Neutrophil (primary cell): ENCODE measurements around the gene TDP2.

Source experiments
- H3K27ac ChIP-seq: fragments of 200-600 bp; sonication (generic); 2 replicates; pipeline ENCODE4 v1.5.1; 2016; ENCODE audit warnings: mild to moderate bottlenecking, moderate library complexity
- H3K27me3 ChIP-seq: fragments of 200-600 bp; sonication (generic); 2 replicates; pipeline ENCODE4 v1.6.0; 2016; ENCODE audit warnings: mild to moderate bottlenecking
- H3K36me3 ChIP-seq: fragments of 200-600 bp; sonication (generic); 2 replicates; pipeline ENCODE4 v1.5.1; 2017
- H3K4me1 ChIP-seq, 2 experiments: fragments of 200-600 bp in 1 of 2; sonication (generic) in 1 of 2; 1 replicate in 1 of 2; 2 replicates in 1 of 2; pipeline versions ENCODE4 v1.5.1 to v1.6.1; 2013 to 2016; ENCODE audit warnings: low read depth in 1 of 2, low read length in 1 of 2, mild to moderate bottlenecking in 1 of 2, moderate library complexity in 1 of 2; ENCODE audit not compliant: control insufficient read depth in 1 of 2, insufficient read depth in 1 of 2
- H3K4me3 ChIP-seq, 2 experiments: fragments of 200-600 bp in 1 of 2; sonication (generic) in 1 of 2; 1 replicate in 1 of 2; 2 replicates in 1 of 2; pipeline ENCODE4 v1.5.1; 2013 to 2016; ENCODE audit warnings: low read depth in 1 of 2, low read length in 1 of 2, mild to moderate bottlenecking in 1 of 2, moderate library complexity in 1 of 2
- H3K9me3 ChIP-seq: fragments of 200-600 bp; sonication (generic); 2 replicates; pipeline ENCODE4 v1.5.1; 2016
- TF ChIP-seq, protein P1 (sequence below): fragments of 200-600 bp; sonication (generic); IDR thresholded peaks from 2 replicates; pipeline ENCODE4 v1.5.1; 2016; ENCODE audit warnings: antibody characterized with exemption

Gene TDP2

DNA sequence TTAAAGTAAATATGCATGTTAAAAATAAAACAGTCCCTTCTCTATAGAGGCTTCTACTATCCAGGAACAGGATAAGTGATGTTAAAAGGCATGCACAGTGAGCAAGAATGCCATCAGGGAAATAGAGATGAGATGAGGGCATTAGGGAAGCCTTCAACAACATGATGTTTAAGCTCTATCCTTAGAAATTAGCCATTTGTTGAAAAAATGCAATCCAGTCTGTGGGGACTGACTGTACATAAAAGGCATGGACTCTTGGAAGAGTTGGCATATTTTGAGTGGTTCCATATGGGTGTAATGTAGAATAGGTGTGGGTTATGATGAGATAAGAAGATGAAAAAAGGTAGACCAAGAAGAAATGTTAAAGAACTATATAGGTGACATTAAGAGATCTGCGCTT lies 26.5 kb downstream of the TDP2 start:
- Histone ChIP-seq H3K27ac (no peak overlapping the region), H3K9me3 (no peaks in the 10 kb centered on the region), H3K27me3 (peaks cover 30% of the 10 kb centered on the region), H3K4me3 (no peak overlapping the region), H3K4me1 (peaks cover 1 to 2% of the 10 kb centered on the region in 2 experiments), H3K36me3 (no peaks in the 10 kb centered on the region)
- TF ChIP-seq, protein P1, sequence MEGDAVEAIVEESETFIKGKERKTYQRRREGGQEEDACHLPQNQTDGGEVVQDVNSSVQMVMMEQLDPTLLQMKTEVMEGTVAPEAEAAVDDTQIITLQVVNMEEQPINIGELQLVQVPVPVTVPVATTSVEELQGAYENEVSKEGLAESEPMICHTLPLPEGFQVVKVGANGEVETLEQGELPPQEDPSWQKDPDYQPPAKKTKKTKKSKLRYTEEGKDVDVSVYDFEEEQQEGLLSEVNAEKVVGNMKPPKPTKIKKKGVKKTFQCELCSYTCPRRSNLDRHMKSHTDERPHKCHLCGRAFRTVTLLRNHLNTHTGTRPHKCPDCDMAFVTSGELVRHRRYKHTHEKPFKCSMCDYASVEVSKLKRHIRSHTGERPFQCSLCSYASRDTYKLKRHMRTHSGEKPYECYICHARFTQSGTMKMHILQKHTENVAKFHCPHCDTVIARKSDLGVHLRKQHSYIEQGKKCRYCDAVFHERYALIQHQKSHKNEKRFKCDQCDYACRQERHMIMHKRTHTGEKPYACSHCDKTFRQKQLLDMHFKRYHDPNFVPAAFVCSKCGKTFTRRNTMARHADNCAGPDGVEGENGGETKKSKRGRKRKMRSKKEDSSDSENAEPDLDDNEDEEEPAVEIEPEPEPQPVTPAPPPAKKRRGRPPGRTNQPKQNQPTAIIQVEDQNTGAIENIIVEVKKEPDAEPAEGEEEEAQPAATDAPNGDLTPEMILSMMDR, result no peak

DNA sequence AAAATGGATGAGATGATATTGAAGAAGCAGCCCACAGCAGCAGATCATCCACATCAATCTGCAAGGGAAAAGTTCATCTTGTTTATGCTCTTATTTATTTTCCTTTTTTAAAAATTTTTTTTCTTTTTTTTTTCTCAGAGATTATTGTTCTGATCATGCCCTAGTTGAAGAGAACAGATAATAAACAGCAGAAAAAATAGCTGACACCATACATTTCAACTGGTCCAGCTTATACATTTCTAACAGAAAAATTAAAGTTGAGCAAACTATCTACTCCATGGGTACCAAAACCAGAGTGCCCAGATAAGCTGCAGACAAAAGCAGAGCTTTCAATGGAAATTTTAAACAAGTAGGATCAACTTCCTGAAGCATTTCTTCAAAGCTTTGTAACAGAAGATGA lies 30.0 kb downstream of the TDP2 start:
- Histone ChIP-seq H3K27me3 (no peaks in the 10 kb centered on the region), H3K36me3 (no peaks in the 10 kb centered on the region), H3K4me3 (no peak overlapping the region), H3K4me1 (no peaks in the 10 kb centered on the region), H3K9me3 (no peaks in the 10 kb centered on the region), H3K27ac (no peak overlapping the region)
- TF ChIP-seq, protein P1, result no peak

DNA sequence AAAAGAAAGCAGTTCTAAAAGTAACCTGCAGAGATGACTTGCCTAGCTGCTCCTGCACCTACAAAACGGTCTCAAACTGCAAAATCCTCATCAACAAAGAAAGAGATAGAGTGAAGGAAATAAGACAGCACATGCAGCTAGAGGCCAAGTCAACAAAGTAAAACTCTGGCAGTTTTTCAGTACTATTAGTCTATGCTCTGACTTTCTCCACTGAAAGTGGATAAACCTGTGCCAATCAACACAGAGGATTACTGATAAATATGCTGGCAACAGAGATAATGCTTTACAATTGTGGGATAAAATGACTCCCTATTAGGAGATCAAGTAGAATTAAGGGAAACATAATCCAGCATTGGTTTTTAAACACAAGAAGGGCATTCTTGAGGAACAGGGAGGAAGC lies 34.1 kb downstream of the TDP2 start:
- Histone ChIP-seq H3K27ac (no peak overlapping the region), H3K27me3 (no peaks in the 10 kb centered on the region), H3K4me1 (no peaks in the 10 kb centered on the region), H3K4me3 (no peak overlapping the region), H3K36me3 (no peaks in the 10 kb centered on the region), H3K9me3 (no peaks in the 10 kb centered on the region)
- TF ChIP-seq, protein P1, result no peak

DNA sequence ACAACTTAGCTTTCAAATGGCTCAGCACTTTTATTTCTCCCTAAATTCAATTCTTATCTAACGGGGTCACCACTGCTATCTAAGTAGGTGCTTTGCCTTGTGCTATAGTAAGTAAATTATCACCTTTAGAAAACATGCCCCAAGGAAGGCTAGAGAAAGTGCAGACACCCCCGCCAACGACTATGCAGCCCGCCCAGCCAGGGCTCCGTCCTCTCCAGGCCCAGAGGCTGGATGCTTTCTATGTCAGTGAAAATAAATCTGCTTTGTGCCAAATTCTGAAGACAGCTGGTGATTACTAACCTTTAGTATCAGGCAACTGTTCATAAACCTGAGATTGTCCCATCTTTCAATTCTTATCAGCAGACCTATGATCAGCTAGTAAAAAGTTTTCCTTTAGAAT lies 35.0 kb downstream of the TDP2 start:
- Histone ChIP-seq H3K27me3 (no peaks in the 10 kb centered on the region), H3K9me3 (no peaks in the 10 kb centered on the region), H3K4me1 (no peaks in the 10 kb centered on the region), H3K27ac (no peak overlapping the region), H3K4me3 (no peak overlapping the region), H3K36me3 (no peaks in the 10 kb centered on the region)
- TF ChIP-seq, protein P1, result no peak

DNA sequence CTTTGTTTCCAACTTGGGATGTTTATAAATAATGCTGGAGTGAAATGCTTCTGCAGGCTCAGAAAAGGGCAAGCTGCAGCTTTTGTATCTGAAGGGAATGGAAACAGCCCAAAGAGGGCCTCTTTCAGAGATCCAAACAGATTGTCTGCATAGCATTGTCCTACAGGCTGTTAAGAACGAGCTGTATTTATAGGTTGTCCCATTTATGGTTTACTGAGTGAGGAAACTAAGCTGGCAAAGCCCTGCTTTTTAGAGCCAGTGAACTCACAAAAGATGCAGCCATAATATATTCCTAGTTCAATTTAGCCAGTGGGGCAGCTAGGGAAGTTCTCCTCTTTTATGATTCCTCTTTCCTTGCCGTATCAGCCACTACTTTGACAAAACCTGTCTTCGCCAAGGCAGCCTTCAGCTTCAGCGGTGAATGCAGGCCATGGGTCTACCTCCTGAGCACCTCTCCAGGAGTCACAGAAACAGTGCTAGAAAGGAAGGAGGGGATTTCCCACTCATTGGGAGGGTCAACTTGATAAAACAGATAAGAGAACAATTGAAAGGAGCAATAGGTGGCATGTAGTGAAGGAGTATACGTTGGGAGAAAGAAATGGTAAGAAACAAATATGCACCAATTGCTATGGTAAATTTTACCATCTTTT lies 35.7 kb downstream of the TDP2 start:
- Histone ChIP-seq H3K4me3 (no peak overlapping the region), H3K27ac (no peak overlapping the region), H3K36me3 (no peaks in the 10 kb centered on the region), H3K27me3 (no peaks in the 10 kb centered on the region), H3K4me1 (no peaks in the 10 kb centered on the region), H3K9me3 (no peaks in the 10 kb centered on the region)
- TF ChIP-seq, protein P1, result no peak
